Measurements from ENCODE around the gene TYMS.
"Not testable (repeated sequence)": the region's sequence is repeated elsewhere in the genome, so short reads cannot be mapped to it uniquely, and the experiment has no call there.

TYMS gene

GRCh38 chr18:679516-679915 lies 22.1 kb downstream of the TYMS start:
- no peak for DNase-seq

GRCh38 chr18:680392-680791 lies 22.9 kb downstream of the TYMS start:
- no peak for DNase-seq

GRCh38 chr18:681985-682384 lies 24.5 kb downstream of the TYMS start:
- DNase-seq, result peak; percentile 92

GRCh38 chr18:682416-682815 lies 25.0 kb downstream of the TYMS start:
- not testable (repeated sequence) for DNase-seq

GRCh38 chr18:682833-683232 lies 25.4 kb downstream of the TYMS start:
- DNase-seq, result no peak

GRCh38 chr18:683531-683930 lies 26.1 kb downstream of the TYMS start:
- no peak for DNase-seq

- DNase-seq, result no peak
Observed at GRCh38 chr18:685438-685837, 28.0 kb downstream of the TYMS start.

- no peak for DNase-seq
Observed at GRCh38 chr18:686339-687111, 29.1 kb downstream of the TYMS start.

- DNase-seq, result no peak
Observed at GRCh38 chr18:688323-688722, 30.9 kb downstream of the TYMS start.

GRCh38 chr18:692824-693223 lies 35.4 kb downstream of the TYMS start:
- no peak for DNase-seq

GRCh38 chr18:693466-694187 lies 36.2 kb downstream of the TYMS start:
- no peak for DNase-seq

GRCh38 chr18:697012-697411 lies 39.6 kb downstream of the TYMS start:
- DNase-seq, result no peak

- DNase-seq, result no peak
Observed at GRCh38 chr18:697800-698199, 40.3 kb downstream of the TYMS start.

GRCh38 chr18:703213-703967 lies 45.9 kb downstream of the TYMS start:
- DNase-seq, result no peak

GRCh38 chr18:706405-706804 lies 49.0 kb downstream of the TYMS start:
- no peak for DNase-seq

GRCh38 chr18:708096-708495 lies 50.6 kb downstream of the TYMS start:
- DNase-seq, result no peak

- DNase-seq, result no peak
Observed at GRCh38 chr18:709771-710170, 52.3 kb downstream of the TYMS start.

GRCh38 chr18:710418-711300 lies 53.2 kb downstream of the TYMS start:
- no peak for DNase-seq

- no peak for DNase-seq
Observed at GRCh38 chr18:711310-711656, 53.8 kb downstream of the TYMS start.

GRCh38 chr18:711657-712400 lies 54.4 kb downstream of the TYMS start:
- peak; percentile 86 for DNase-seq

- DNase-seq, result peak; percentile 92
Observed at GRCh38 chr18:712401-713134, 55.1 kb downstream of the TYMS start, which contains the start of gene ENOSF1. Gene ENOSF1, minus strand, starts transcription at chr18:712630. Its CDS starts 43 bp downstream, at chr18:712587.

Data from activated CD4-positive, alpha-beta T cell treated with anti-CD3 and anti-CD28 coated beads, Interleukin-2, amount 50 U/mL, for 16 hours (primary cell).